Ovary (tissue), 9 donors: ENCODE data around the gene IFIT1B. TPM values are rescaled to one million over a fixed set of nuclear protein-coding genes. Genes with fewer than 3 reads are reported as not detected.

Experiments
- DNase-seq, 5 donors: peaks; one replicate each; pipeline ENCODE4 v3.0.0-alpha.2; 2019 to 2020
- H3K27ac ChIP-seq, 2 donors: fragments of 200-600 bp; one replicate each; pipeline versions ENCODE4 v1.5.1 to v1.8.0; 2019 to 2022
- H3K27me3 ChIP-seq: fragments of 200-600 bp; one replicate; pipeline ENCODE4 v1.8.0; 2022
- H3K36me3 ChIP-seq: fragments of 200-600 bp; sonication (generic); one replicate; pipeline ENCODE4 v1.5.1; 2019
- H3K4me1 ChIP-seq: one replicate; pipeline ENCODE4 v1.8.1; 2013; ENCODE audit warnings: mild to moderate bottlenecking, moderate library complexity; ENCODE audit not compliant: insufficient read depth
- H3K4me3 ChIP-seq: fragments of 200-600 bp; sonication (generic); one replicate; pipeline ENCODE4 v1.5.1; 2017
- H3K9me3 ChIP-seq, 2 donors: fragments of 200-600 bp in 1 of 2; sonication (generic) in 1 of 2; one replicate each; pipeline versions ENCODE4 v1.5.1 to v1.8.1; 2013 to 2019; ENCODE audit warnings: mild to moderate bottlenecking in 1 of 2, moderate library complexity in 1 of 2
- CTCF ChIP-seq, 3 donors: fragments of 450-650 bp in 2 of 3; fragments of 200-600 bp in 1 of 3; IDR thresholded peaks; one replicate each; pipeline versions ENCODE4 v1.5.1 to v1.8.0; 2016 to 2022; ENCODE audit warnings: antibody characterized with exemption in 3 of 3, mild to moderate bottlenecking in 1 of 3
- EP300 ChIP-seq: sonication (generic); formaldehyde crosslinking; IDR thresholded peaks from one replicate; pipeline ENCODE4 v1.6.1; 2017; ENCODE audit warnings: antibody characterized with exemption
- POLR2A ChIP-seq: fragments of 450-650 bp; IDR thresholded peaks from one replicate; pipeline ENCODE4 v1.6.1; 2017; ENCODE audit warnings: antibody characterized with exemption, mild to moderate bottlenecking, moderate library complexity
- WGBS, 3 donors: extraction: QIAGEN DNeasy Blood & Tissue Kit in 1 of 3; methylation state at CpG; one replicate each; pipeline versions ENCODE4 v1.1.5 to v1.1.7; 2013 to 2017; 5-methylcytosine and 5-hydroxymethylcytosine counted together
- intact Hi-C, 4 donors: fragments of 100-400 bp; cut with DNase I; formaldehyde crosslinking; loops; one replicate each; pipeline versions ENCODE4 v1.11.0 to v1.15.1; 2022 to 2023
- polyA plus RNA-seq, 2 donors: library from polyadenylated mRNA; stranded (reverse); fragments of 200-250 nt in 1 of 2; fragments of 350-450 nt in 1 of 2; fragmentation: Illumina TruSeq in 1 of 2; extraction: RNeasy Lipid Tissue Mini Kit (QIAGEN cat#74804) in 1 of 2; gene quantifications; one replicate each; pipeline ENCODE4 v1.2.3, GENCODE V29; 2013 to 2014
- total RNA-seq, 7 donors: library from RNA; depleted of rRNA in 2 of 7; stranded (reverse); fragments of >200 nt in 2 of 7; fragmentation: NEBNext Ultra II Directional in 3 of 7; extraction: Animal tissue kit (Norgen Biotek cat#: 25700) in 3 of 7; gene quantifications; one replicate each; pipeline versions ENCODE4 v1.1.0 to v1.2.4, GENCODE V29; 2016 to 2023
- donor health status: DM: no; HTN: no; CAD: no; lungs with moderate emphysema.
- donor health status: DM: no; HTN: no; CAD: no.
- donor health status: Bipolar disorder and iron deficiency.
- donor health status: DM: yes; HTN: yes; CAD: no.
- donor health status: DM: no; HTN: no; CAD: no.
- donor health status: DM: yes; HTN: yes; CAD: no.

Gene IFIT1B
- total and polyA plus RNA-seq, 9 donors, result 0.18 TPM; not detected in 8

GRCh38 chr10:89332123-89332633, 45.7 kb upstream of the IFIT1B start:
- Histone ChIP-seq H3K27ac (peak overlapping the region in 1 of 2 donors; percentile 59), H3K4me3 (peak overlapping the region; percentile 31), H3K27me3 (no peaks in the 10 kb centered on the region), H3K36me3 (no peaks in the 10 kb centered on the region), H3K4me1 (peaks cover 26% of the 10 kb centered on the region), H3K9me3 (no peaks in the 10 kb centered on the region)
- no peak for TF ChIP-seq CTCF (IDR thresholded peaks at IDR 0.05)
- no peak for TF ChIP-seq EP300
- TF ChIP-seq POLR2A, result no peak
- peak in 1 of 5 donors; percentile 27 for DNase-seq
- 1 to 4% (median 2%) methylated on average over 5 of the region's 5 CpGs for WGBS, 3 donors
- intact Hi-C loops, result no loop called here

GRCh38 chr10:89335226-89335625, 42.6 kb upstream of the IFIT1B start:
- no peak overlapping the region for H3K4me3 ChIP-seq
- no peaks in the 10 kb centered on the region for H3K27me3 ChIP-seq
- WGBS, 3 donors, result 96 to 97% (median 96%) methylated on average over 3 of the region's 3 CpGs
- H3K36me3 ChIP-seq, result no peaks in the 10 kb centered on the region
- intact Hi-C loops, result loop anchor here in 1 of 4 donors (5.0 kb wide), 1 partner anchor 37 kb away; no protein-coding TSS in a partner anchor
- DNase-seq, result no peak
- H3K9me3 ChIP-seq, result no peaks in the 10 kb centered on the region
- TF ChIP-seq EP300 (no peak), CTCF (IDR thresholded peaks at IDR 0.05) (no peak), POLR2A (no peak)
- no peak overlapping the region for H3K27ac ChIP-seq
- peaks cover 17% of the 10 kb centered on the region for H3K4me1 ChIP-seq

GRCh38 chr10:89336241-89336640, 41.6 kb upstream of the IFIT1B start:
- intact Hi-C loops, result loop anchor here in 1 of 4 donors (5.0 kb wide), 1 partner anchor 36 kb away; no protein-coding TSS in a partner anchor
- H3K27ac ChIP-seq, result no peak overlapping the region

GRCh38 chr10:89337484-89337883, 40.4 kb upstream of the IFIT1B start:
- TF ChIP-seq EP300 (no peak), POLR2A (no peak), CTCF (IDR thresholded peaks at IDR 0.05) (no peak)
- Histone ChIP-seq H3K27me3 (no peaks in the 10 kb centered on the region), H3K36me3 (no peaks in the 10 kb centered on the region), H3K4me3 (no peak overlapping the region), H3K4me1 (peaks cover 12% of the 10 kb centered on the region), H3K27ac (no peak overlapping the region), H3K9me3 (no peaks in the 10 kb centered on the region)
- no peak for DNase-seq
- intact Hi-C loops, result loop anchor here in 1 of 4 donors (5.0 kb wide), 1 partner anchor 35 kb away; no protein-coding TSS in a partner anchor
- 85 to 94% (median 89%) methylated on average over 6 of the region's 6 CpGs for WGBS, 3 donors

More at GRCh38 chr10:89336241-89336640, 41.6 kb upstream of the IFIT1B start:
- Histone ChIP-seq H3K9me3 (no peaks in the 10 kb centered on the region), H3K4me1 (peaks cover 12% of the 10 kb centered on the region), H3K4me3 (no peak overlapping the region), H3K36me3 (no peaks in the 10 kb centered on the region), H3K27me3 (no peaks in the 10 kb centered on the region)
- no peak for DNase-seq
- TF ChIP-seq EP300 (no peak), POLR2A (no peak), CTCF (IDR thresholded peaks at IDR 0.05) (no peak)
- 86 to 95% (median 95%) methylated on average over 3 of the region's 3 CpGs for WGBS, 3 donors
